ENCODE results near the gene WDR87. TPM values are rescaled to one million over a fixed set of nuclear protein-coding genes. Genes with fewer than 3 reads are reported as not detected.

The WDR87 gene
- not detected for total RNA-seq
- not detected for polyA plus RNA-seq (2013, experiment 1 of 2)
- 0.01 TPM for polyA plus RNA-seq (2013, experiment 2 of 2)
- 0 to 0.40 (median 0.03) reads per million in 172 experiments for total RNA-seq

DNA sequence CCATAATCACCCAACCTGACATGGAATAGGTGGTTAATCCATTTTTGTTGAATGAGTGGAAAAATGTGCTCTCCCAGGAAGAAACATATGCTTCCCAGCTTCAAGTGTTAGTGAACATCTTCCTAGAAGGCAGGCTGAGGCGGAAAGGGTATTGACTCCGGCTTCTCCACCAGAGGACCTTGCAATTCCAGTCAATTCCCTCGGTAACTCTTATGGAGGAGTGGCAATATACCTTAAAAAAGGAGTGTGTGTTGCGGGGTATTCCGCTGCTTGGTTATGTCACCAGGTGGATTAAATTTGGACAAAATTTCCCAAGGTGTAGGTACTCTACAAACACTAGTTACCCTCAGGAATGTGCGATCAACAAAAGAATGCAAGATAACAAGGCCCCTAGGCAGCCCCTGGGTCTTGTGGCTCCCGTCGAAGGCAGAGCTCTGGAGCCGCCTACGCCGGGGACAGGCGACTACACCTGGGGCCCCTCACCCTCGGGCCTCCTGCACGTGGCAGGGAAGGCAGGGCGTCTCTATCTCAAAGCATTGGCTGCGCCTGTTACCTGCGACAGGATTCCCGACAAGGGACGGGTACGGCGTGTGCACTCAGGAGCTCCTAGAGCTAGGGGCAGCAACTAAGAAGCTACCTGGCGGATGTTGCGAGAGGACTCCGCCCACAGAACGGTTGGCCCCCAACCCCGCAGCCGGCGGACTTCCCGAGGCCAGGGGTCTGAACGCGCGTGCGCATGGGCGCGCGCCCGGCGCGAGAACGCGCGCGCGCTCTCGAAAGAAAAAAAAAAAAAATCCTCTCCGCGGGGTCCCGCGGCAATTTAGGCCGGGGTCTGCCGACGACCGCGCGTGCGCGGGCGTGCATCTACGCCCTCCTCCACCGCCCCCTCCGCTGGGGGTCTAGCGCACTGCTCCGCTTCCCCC is at the start of gene WDR87:
Gene WDR87 (minus strand): TSS at position 649 of the 923 bp plus-strand sequence. CDS start 8,355 bp downstream, outside the sequence.
- Histone ChIP-seq H3K27ac (ENCODE audit: low read depth in 1 of 2, low read length in 2 of 2) (peak within 1 kb of the TSS; percentile 23 to 68), H3K36me3 (ENCODE audit: insufficient read depth, low read length) (no peaks in the 10 kb centered on the region), H3K27me3 (ENCODE audit: control insufficient read depth in 1 of 2, insufficient read depth in 2 of 2, low read length in 2 of 2) (no peaks in the 10 kb centered on the region), H3K4me1 (ENCODE audit: insufficient read depth, low read length) (peaks cover 26% of the 10 kb centered on the region), H3K9me3 (ENCODE audit: control insufficient read depth in 1 of 2, insufficient read depth in 1 of 2, low read length in 2 of 2) (no peaks in the 10 kb centered on the region), H3K4me3 (ENCODE audit: low read length) (peak within 1 kb of the TSS; percentile 98)
- intact Hi-C loops (cut with DNase I, micrococcal nuclease), result loop anchor here (1.0 to 10.0 kb wide), 16 partner anchors 143 to 1789 kb away; partner anchors contain the start of genes PSMD8 (in 2 of the 2), ZNF565 (in 2 of the 2), EIF3K (in 1 of the 2) and KCNK6 (in 1 of the 2)
- TF ChIP-seq, protein P1, sequence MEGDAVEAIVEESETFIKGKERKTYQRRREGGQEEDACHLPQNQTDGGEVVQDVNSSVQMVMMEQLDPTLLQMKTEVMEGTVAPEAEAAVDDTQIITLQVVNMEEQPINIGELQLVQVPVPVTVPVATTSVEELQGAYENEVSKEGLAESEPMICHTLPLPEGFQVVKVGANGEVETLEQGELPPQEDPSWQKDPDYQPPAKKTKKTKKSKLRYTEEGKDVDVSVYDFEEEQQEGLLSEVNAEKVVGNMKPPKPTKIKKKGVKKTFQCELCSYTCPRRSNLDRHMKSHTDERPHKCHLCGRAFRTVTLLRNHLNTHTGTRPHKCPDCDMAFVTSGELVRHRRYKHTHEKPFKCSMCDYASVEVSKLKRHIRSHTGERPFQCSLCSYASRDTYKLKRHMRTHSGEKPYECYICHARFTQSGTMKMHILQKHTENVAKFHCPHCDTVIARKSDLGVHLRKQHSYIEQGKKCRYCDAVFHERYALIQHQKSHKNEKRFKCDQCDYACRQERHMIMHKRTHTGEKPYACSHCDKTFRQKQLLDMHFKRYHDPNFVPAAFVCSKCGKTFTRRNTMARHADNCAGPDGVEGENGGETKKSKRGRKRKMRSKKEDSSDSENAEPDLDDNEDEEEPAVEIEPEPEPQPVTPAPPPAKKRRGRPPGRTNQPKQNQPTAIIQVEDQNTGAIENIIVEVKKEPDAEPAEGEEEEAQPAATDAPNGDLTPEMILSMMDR (IDR thresholded peaks at IDR 0.05), result no peak
- ChIA-PET CTCF (interaction anchor here (1.2 to 1.8 kb wide), 5 partner anchors 143 to 589 kb away, joined by 4 to 7 read pairs (median 5); partner anchors contain the start of gene PSMD8), POLR2A (interaction anchor here (0.6 to 3.4 kb wide), 17 partner anchors 11 to 1024 kb away, joined by 3 to 35 read pairs (median 7); partner anchors contain the start of genes CATSPERG, FAM98C, KCNK6 and MRPS12)
- H3K36me3 Mint-ChIP-seq (ENCODE audit: low read depth), result peaks cover 5% of the 10 kb centered on the region
- no peaks in the 10 kb centered on the region for H3K9me3 Mint-ChIP-seq
- peak within 1 kb of the TSS; percentile 97 for H3K4me3 Mint-ChIP-seq
- H3K27me3 Mint-ChIP-seq, result no peaks in the 10 kb centered on the region
- ATAC-seq (ENCODE audit: poor library complexity) (peak; percentile 28), DNase-seq (peak; percentile 14 to 79 (median 50))
- H3K4me1 Mint-ChIP-seq (ENCODE audit: low read depth), result peaks cover 37% of the 10 kb centered on the region
- peak within 1 kb of the TSS; percentile 91 for H3K27ac Mint-ChIP-seq

DNA sequence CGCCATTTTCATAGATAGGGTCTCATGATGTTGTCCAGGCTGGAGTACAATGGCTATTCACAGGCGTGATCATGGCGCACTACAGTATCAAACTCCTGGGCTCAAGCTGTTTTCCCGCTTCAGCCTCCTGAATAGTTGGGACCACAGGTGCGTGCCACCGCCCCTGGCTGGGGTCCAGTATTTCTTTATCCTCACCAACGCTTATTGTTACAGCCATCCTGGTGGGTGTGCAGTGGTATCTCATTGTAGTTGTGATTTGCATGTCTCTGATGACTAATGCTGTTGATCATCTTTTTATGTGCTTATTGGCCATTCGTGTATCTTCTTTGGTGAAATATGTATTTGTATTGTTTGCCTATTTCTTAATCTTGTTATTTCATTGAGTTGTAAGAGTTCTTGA is 49.6 kb upstream of the WDR87 start:
- ATAC-seq (ENCODE audit: poor library complexity) (no peak), DNase-seq (no peak)
- Histone ChIP-seq H3K4me3 (ENCODE audit: low read length) (no peak overlapping the region), H3K4me1 (ENCODE audit: insufficient read depth, low read length) (no peaks in the 10 kb centered on the region), H3K9me3 (ENCODE audit: control insufficient read depth in 1 of 2, insufficient read depth in 1 of 2, low read length in 2 of 2) (peaks cover 0 to 17% of the 10 kb centered on the region in 2 experiments), H3K27ac (ENCODE audit: low read depth in 1 of 2, low read length in 2 of 2) (no peak overlapping the region), H3K27me3 (ENCODE audit: control insufficient read depth in 1 of 2, insufficient read depth in 2 of 2, low read length in 2 of 2) (no peaks in the 10 kb centered on the region), H3K36me3 (ENCODE audit: insufficient read depth, low read length) (no peaks in the 10 kb centered on the region)
- Mint-ChIP-seq H3K27me3 (no peaks in the 10 kb centered on the region), H3K27ac (no peak overlapping the region), H3K9me3 (peaks cover 7% of the 10 kb centered on the region), H3K4me3 (no peak overlapping the region), H3K36me3 (ENCODE audit: low read depth) (peaks cover 33% of the 10 kb centered on the region), H3K4me1 (ENCODE audit: low read depth) (peaks cover 5% of the 10 kb centered on the region)
- TF ChIP-seq, protein P1 (IDR thresholded peaks at IDR 0.05), result no peak
- ChIA-PET CTCF (no interaction called here), POLR2A (no interaction called here)
- intact Hi-C loops (cut with DNase I, micrococcal nuclease), result no loop called here

DNA sequence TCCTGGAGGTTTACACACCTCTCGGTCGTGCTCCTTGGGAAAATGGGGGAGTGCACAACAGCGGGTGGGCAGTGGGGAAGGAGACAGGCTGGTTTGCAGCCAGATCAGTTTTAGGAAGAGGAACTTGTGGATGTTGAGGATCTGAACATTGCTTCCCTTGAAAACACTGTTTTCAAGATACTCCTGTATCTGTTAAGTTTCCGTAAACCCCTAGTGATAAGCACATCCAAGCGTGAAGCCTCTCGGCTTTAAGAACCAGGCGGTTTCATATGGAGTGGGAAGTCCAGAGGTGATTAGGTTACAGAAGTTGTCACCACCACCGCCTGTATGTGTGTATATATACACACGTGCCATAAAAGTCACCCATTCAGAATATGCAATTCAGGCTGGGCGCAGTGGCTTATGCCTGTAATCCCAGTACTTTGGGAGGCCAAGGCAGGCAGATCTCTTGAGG is 48.1 kb upstream of the WDR87 start:
- TF ChIP-seq, protein P1 (IDR thresholded peaks at IDR 0.05), result no peak
- H3K27ac Mint-ChIP-seq, result no peak overlapping the region
- H3K36me3 ChIP-seq (ENCODE audit: insufficient read depth, low read length), result no peaks in the 10 kb centered on the region
- peaks cover 5% of the 10 kb centered on the region for H3K4me1 Mint-ChIP-seq (ENCODE audit: low read depth)
- H3K9me3 ChIP-seq (ENCODE audit: control insufficient read depth in 1 of 2, insufficient read depth in 1 of 2, low read length in 2 of 2), result peaks cover 0 to 8% of the 10 kb centered on the region in 2 experiments
- H3K27me3 ChIP-seq (ENCODE audit: control insufficient read depth in 1 of 2, insufficient read depth in 2 of 2, low read length in 2 of 2), result no peaks in the 10 kb centered on the region
- intact Hi-C loops (cut with DNase I, micrococcal nuclease), result no loop called here
- H3K4me3 ChIP-seq (ENCODE audit: low read length), result no peak overlapping the region
- H3K27ac ChIP-seq (ENCODE audit: low read depth in 1 of 2, low read length in 2 of 2), result no peak overlapping the region
- H3K36me3 Mint-ChIP-seq (ENCODE audit: low read depth), result peaks cover 30% of the 10 kb centered on the region
- no peak overlapping the region for H3K4me3 Mint-ChIP-seq
- H3K9me3 Mint-ChIP-seq, result peaks cover 7% of the 10 kb centered on the region
- no peaks in the 10 kb centered on the region for H3K4me1 ChIP-seq (ENCODE audit: insufficient read depth, low read length)
- POLR2A ChIA-PET, result no interaction called here
- DNase-seq (no peak), ATAC-seq (ENCODE audit: poor library complexity) (no peak)
- no peaks in the 10 kb centered on the region for H3K27me3 Mint-ChIP-seq
- CTCF ChIA-PET, result no interaction called here

All from CD4-positive, alpha-beta T cell (primary cell).